Fibroblast of lung (primary cell): ENCODE data around the gene MICALL1.

Experiments used
- EZH2 ChIP-seq: IDR thresholded peaks from 2 replicates; pipeline ENCODE4 v1.5.1; 2012; ENCODE audit warnings: low read length, control low read depth, mild to moderate bottlenecking; ENCODE audit errors: missing control alignments
- TF ChIP-seq, protein P1 (sequence below), 2 donors: IDR thresholded peaks in 1 of 2; conservative IDR thresholded peaks in 1 of 2; 1 replicate in 1 of 2; 2 replicates in 1 of 2; pipeline ENCODE4 v1.5.1; 2011 to 2012; ENCODE audit warnings: low read length in 2 of 2, control low read depth in 1 of 2, inconsistent platforms in 1 of 2, low read depth in 1 of 2, mild to moderate bottlenecking in 1 of 2

DNA sequence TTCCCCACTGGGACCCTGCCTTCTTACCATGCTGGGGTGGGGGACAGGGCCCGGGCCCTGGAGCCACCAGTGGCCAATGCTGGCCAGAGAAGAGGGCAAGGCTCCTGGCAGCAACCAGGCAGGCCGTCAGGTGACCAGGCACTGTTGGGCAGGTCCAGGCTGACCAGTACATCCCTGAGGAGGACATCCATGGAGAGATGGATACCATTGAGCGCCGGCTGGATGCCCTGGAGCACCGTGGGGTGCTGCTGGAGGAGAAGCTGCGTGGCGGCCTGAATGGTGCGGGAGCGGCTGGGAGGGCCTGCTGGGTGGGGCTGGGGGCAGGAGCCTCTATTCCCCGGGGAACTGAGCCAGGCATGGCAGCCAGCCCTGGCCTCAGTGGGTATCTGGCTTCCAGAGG lies 26.3 kb downstream of the MICALL1 start:
- TF ChIP-seq, protein P1, sequence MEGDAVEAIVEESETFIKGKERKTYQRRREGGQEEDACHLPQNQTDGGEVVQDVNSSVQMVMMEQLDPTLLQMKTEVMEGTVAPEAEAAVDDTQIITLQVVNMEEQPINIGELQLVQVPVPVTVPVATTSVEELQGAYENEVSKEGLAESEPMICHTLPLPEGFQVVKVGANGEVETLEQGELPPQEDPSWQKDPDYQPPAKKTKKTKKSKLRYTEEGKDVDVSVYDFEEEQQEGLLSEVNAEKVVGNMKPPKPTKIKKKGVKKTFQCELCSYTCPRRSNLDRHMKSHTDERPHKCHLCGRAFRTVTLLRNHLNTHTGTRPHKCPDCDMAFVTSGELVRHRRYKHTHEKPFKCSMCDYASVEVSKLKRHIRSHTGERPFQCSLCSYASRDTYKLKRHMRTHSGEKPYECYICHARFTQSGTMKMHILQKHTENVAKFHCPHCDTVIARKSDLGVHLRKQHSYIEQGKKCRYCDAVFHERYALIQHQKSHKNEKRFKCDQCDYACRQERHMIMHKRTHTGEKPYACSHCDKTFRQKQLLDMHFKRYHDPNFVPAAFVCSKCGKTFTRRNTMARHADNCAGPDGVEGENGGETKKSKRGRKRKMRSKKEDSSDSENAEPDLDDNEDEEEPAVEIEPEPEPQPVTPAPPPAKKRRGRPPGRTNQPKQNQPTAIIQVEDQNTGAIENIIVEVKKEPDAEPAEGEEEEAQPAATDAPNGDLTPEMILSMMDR (conservative IDR thresholded peaks at IDR 0.05 in 1 of 2, IDR thresholded peaks at IDR 0.05 in 1 of 2; ENCODE audit: low read depth in 1 of 2, low read length in 2 of 2), result no peak
- no peak for TF ChIP-seq EZH2
